Left ventricle myocardium inferior (tissue), 1 donor: ENCODE data around the gene FOCAD. TPM values are rescaled to one million over a fixed set of nuclear protein-coding genes. Genes with fewer than 3 reads are reported as not detected.

Experiments
- DNase-seq: peaks from one replicate; pipeline ENCODE4 v3.0.0-alpha.2; 2020
- H3K27ac ChIP-seq: fragments of 200-600 bp; replicated peaks from 2 replicates; pipeline ENCODE4 v1.8.0; 2021
- H3K27me3 ChIP-seq: fragments of 200-600 bp; 2 replicates; pipeline ENCODE4 v1.8.0; 2021; ENCODE audit warnings: low read depth
- H3K36me3 ChIP-seq: fragments of 200-600 bp; 2 replicates; pipeline ENCODE4 v1.8.0; 2021
- H3K4me1 ChIP-seq: fragments of 200-600 bp; 2 replicates; pipeline ENCODE4 v1.8.0; 2021
- H3K4me3 ChIP-seq: fragments of 200-600 bp; 2 replicates; pipeline ENCODE4 v1.8.0; 2021; ENCODE audit warnings: mild to moderate bottlenecking, moderate library complexity
- H3K9me3 ChIP-seq: fragments of 200-600 bp; replicated peaks from 2 replicates; pipeline ENCODE4 v1.8.0; 2021
- intact Hi-C: fragments of 100-400 bp; cut with micrococcal nuclease; formaldehyde crosslinking; loops from one replicate; pipeline ENCODE4 v1.11.0; 2022
- total RNA-seq: library from RNA; stranded (reverse); fragmentation: NEBNext Ultra II Directional; extraction: Animal tissue kit (Norgen Biotek cat#: 25700); gene quantifications from one replicate; pipeline ENCODE4 v1.2.1, GENCODE V29; 2021
- TF ChIP-seq, protein P1 (sequence below): fragments of 200-600 bp; IDR thresholded peaks from 2 replicates; pipeline ENCODE4 v1.8.0; 2021; ENCODE audit warnings: antibody characterized with exemption, mild to moderate bottlenecking, borderline replicate concordance
- donor health status: DM: no; HTN: yes; CAD: no; lungs with severe emphysema.

The FOCAD gene
- total RNA-seq, 1 donor from 2014 or later, result 29.0 TPM

DNA sequence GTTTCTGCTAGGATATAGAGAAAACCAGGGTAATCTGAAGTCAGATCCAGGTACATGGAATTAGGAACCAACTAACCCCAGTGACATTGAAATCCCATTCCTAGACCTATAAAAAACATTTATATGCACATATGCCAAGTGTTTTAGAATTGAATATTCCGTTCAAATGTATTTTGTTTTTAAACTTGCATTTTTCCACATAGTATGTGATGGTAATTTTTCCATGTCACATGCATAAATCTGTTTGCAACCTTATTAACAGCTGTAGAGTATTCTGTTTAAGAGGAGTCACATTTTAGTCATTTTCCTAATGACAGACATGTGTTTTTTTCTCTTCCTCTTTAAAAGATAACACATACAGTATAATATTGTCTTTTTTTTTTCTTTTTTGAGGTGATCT, 50.2 kb downstream of the FOCAD start:
- Histone ChIP-seq H3K36me3 (peaks cover 6% of the 10 kb centered on the region), H3K4me1 (peaks cover under 1% of the 10 kb centered on the region), H3K9me3 (no peaks in the 10 kb centered on the region), H3K4me3 (no peak overlapping the region), H3K27ac (no peak overlapping the region), H3K27me3 (no peaks in the 10 kb centered on the region)
- intact Hi-C loops, result no loop called here
- TF ChIP-seq, protein P1, sequence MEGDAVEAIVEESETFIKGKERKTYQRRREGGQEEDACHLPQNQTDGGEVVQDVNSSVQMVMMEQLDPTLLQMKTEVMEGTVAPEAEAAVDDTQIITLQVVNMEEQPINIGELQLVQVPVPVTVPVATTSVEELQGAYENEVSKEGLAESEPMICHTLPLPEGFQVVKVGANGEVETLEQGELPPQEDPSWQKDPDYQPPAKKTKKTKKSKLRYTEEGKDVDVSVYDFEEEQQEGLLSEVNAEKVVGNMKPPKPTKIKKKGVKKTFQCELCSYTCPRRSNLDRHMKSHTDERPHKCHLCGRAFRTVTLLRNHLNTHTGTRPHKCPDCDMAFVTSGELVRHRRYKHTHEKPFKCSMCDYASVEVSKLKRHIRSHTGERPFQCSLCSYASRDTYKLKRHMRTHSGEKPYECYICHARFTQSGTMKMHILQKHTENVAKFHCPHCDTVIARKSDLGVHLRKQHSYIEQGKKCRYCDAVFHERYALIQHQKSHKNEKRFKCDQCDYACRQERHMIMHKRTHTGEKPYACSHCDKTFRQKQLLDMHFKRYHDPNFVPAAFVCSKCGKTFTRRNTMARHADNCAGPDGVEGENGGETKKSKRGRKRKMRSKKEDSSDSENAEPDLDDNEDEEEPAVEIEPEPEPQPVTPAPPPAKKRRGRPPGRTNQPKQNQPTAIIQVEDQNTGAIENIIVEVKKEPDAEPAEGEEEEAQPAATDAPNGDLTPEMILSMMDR, result no peak
- DNase-seq, result no peak

DNA sequence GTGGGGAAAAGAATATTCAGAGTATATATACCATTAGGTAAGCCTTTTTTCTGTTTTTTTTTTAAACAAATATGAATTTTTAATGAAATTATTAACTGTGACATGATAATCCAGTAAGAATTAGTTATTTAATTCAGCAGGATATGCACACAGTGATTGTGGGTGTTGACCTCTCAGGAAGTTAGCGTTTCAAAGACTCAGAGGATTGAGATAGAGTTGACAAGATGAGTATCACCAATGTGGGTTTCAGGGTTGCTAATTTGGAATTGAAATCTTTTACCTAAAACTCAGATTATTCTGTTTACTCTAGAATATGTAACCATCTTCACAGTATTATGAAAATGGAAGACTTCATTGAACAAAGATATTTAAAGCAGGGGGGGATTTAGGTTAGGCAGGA, 56.2 kb downstream of the FOCAD start:
- no peak for DNase-seq
- H3K27ac ChIP-seq, result no peak overlapping the region
- intact Hi-C loops, result no loop called here
- H3K4me3 ChIP-seq, result no peak overlapping the region
- peaks cover 15% of the 10 kb centered on the region for H3K36me3 ChIP-seq
- TF ChIP-seq, protein P1, result no peak
- no peaks in the 10 kb centered on the region for H3K27me3 ChIP-seq
- peaks cover 3% of the 10 kb centered on the region for H3K4me1 ChIP-seq
- no peaks in the 10 kb centered on the region for H3K9me3 ChIP-seq

DNA sequence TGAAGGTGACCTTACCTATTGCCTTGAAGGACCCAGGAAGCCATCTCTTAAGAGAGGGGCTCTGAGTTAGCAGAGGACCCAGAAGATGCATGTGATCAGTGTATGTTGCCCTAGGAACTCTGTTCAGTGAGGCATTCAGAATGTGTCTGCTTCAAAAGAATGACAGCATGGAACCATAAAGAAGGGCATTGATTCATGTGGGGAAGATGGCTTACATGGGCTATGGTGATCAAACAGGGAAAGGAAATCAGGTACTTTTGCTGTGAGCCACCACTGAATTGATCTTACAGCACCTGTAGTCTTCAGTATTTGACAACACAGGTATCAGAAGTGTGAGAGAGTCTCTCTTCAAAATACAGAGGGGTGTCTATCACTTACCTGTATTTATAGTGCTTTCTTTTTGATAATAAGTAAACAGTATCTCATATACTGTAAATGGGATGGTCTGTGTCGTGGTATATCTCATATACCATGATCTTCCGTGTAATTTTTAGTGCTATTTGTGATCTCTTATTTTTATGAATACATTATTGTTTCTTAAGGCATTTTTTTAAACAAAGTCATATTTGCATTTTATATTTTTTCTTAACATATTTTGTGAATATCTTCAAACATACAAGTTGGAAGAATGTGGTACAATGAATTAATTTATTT, 57.0 kb downstream of the FOCAD start:
- no peak for DNase-seq
- H3K9me3 ChIP-seq, result no peaks in the 10 kb centered on the region
- no peak overlapping the region for H3K27ac ChIP-seq
- TF ChIP-seq, protein P1, result no peak
- peaks cover 3% of the 10 kb centered on the region for H3K4me1 ChIP-seq
- peaks cover 15% of the 10 kb centered on the region for H3K36me3 ChIP-seq
- intact Hi-C loops, result no loop called here
- H3K4me3 ChIP-seq, result no peak overlapping the region
- no peaks in the 10 kb centered on the region for H3K27me3 ChIP-seq

DNA sequence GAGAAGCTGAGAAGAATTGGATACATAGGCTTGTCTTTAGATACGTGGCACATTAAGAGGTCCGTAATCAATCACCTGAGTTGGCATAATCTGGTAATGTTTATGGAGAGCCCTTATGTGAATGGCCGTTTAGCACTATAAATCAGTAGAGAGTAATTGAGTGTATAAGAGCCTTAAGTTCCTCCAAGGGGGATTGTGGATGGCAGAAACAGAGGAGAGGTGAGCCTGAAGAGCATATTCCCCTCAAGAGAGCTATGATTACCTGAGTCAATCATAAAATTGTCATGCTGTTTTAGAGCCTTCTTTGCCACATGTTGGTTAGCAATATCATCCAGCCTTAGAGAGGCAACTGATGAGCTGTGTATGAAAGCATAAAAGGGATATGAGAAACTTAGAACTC, 58.8 kb downstream of the FOCAD start:
- Histone ChIP-seq H3K4me1 (peaks cover 3% of the 10 kb centered on the region), H3K27ac (no peak overlapping the region), H3K27me3 (no peaks in the 10 kb centered on the region), H3K9me3 (no peaks in the 10 kb centered on the region), H3K36me3 (peaks cover 14% of the 10 kb centered on the region), H3K4me3 (no peak overlapping the region)
- intact Hi-C loops, result no loop called here
- TF ChIP-seq, protein P1, result no peak
- no peak for DNase-seq

DNA sequence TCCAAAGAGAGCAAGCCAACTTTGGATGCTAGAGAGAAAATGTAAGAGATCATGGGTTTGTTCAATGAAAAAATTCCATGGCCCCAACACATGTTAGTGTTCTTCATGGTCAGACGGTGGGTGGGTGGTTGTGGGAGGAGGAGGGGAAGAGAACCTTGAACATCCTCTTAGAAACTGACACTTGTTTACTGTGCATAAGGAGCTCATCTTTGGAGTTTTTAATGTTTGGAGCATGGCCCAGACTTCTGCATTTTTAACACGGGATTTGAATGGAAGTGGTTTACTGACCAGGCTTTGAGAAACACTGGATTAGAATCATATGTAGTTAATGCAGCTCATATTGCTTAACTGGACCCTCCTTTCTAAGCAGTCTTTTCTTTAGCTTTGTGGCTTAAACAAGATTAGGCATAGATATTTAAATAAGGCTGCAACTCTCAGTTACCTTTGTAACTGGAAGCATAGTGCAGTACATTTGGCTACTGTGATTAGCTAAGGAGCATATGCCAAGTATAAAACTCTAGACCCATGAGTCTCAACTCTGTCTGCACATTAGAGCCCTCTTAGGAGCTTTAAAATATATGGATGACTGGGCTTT, 60.1 kb downstream of the FOCAD start:
- TF ChIP-seq, protein P1, result no peak
- H3K27me3 ChIP-seq, result no peaks in the 10 kb centered on the region
- no peak overlapping the region for H3K4me3 ChIP-seq
- intact Hi-C loops, result no loop called here
- DNase-seq, result no peak
- no peaks in the 10 kb centered on the region for H3K9me3 ChIP-seq
- H3K4me1 ChIP-seq, result peaks cover 8% of the 10 kb centered on the region
- peaks cover 9% of the 10 kb centered on the region for H3K36me3 ChIP-seq
- no peak overlapping the region for H3K27ac ChIP-seq
